GM12878 (cell line): ENCODE results near the gene CD151.

Source experiments
- ATF7 ChIP-seq: fragments of 450-650 bp; IDR thresholded peaks from 2 replicates; pipeline ENCODE4 v1.6.1; 2016; ENCODE audit warnings: low read depth, mild to moderate bottlenecking
- BRCA1 ChIP-seq: IDR thresholded peaks from 2 replicates; pipeline ENCODE4 v1.6.1; 2011; ENCODE audit warnings: low read depth, low read length, improper control_type of control experiment
- CTCF ChIP-seq, 3 experiments: IDR thresholded peaks in 2 of 3; conservative IDR thresholded peaks in 1 of 3; 2 replicates each; pipeline ENCODE4 v1.5.1; 2011; ENCODE audit warnings: low read depth in 3 of 3, low read length in 3 of 3, mild to moderate bottlenecking in 3 of 3, control low read depth in 2 of 3, moderate library complexity in 2 of 3, inconsistent platforms in 1 of 3, mixed read lengths in 1 of 3; ENCODE audit not compliant: control insufficient read depth in 2 of 3, insufficient read depth in 1 of 3; ENCODE audit errors: extremely low read depth in 1 of 3
- EP300 ChIP-seq, 2 experiments: fragments of 150-350 bp in 1 of 2; IDR thresholded peaks; 2 replicates each; pipeline ENCODE4 v1.6.1; 2011 to 2012; ENCODE audit warnings: low read depth in 2 of 2, low read length in 2 of 2, borderline replicate concordance in 1 of 2, improper control_type of control experiment in 1 of 2, inconsistent platforms in 1 of 2; ENCODE audit not compliant: control insufficient read depth in 1 of 2
- EZH2 ChIP-seq: IDR thresholded peaks from 2 replicates; pipeline ENCODE4 v1.6.1; 2012; ENCODE audit warnings: low read depth, mild to moderate bottlenecking, control low read depth, inconsistent platforms, low read length, borderline replicate concordance; ENCODE audit not compliant: control insufficient read depth
- FOXK2 ChIP-seq: fragments of 450-650 bp; IDR thresholded peaks from 2 replicates; pipeline ENCODE4 v1.6.1; 2017; ENCODE audit warnings: mild to moderate bottlenecking, moderate library complexity
- GABPA ChIP-seq: IDR thresholded peaks from 2 replicates; pipeline ENCODE4 v1.6.1; 2014; ENCODE audit warnings: antibody characterized with exemption, low read depth, mild to moderate bottlenecking, inconsistent platforms
- IKZF2 ChIP-seq, 2 experiments: fragments of 450-650 bp; IDR thresholded peaks; 2 replicates each; pipeline ENCODE4 v1.6.1; 2017; ENCODE audit warnings: mild to moderate bottlenecking in 2 of 2, moderate library complexity in 2 of 2
- POLR2AphosphoS5 ChIP-seq: IDR thresholded peaks from 2 replicates; pipeline ENCODE4 v1.6.1; 2011; ENCODE audit warnings: mild to moderate bottlenecking, low read length, inconsistent platforms
- RBBP5 ChIP-seq: fragments of 200-600 bp; sonication (generic); conservative IDR thresholded peaks from 2 replicates; pipeline ENCODE4 v1.6.1; 2016
- RFX5 ChIP-seq: IDR thresholded peaks from 2 replicates; pipeline ENCODE4 v1.6.1; 2011; ENCODE audit warnings: low read depth, low read length, improper control_type of control experiment
- ZZZ3 ChIP-seq: IDR thresholded peaks from 2 replicates; pipeline ENCODE4 v1.6.1; 2011; ENCODE audit warnings: low read depth; ENCODE audit not compliant: control insufficient read depth, insufficient read length

GRCh38 chr11:795634-796564 lies 36.9 kb upstream of the CD151 start:
- peak; percentile 25 to 40; a peak in 1 of 4 replicates for TF ChIP-seq IKZF2 (IDR thresholded peaks at IDR 0.05)
- TF ChIP-seq FOXK2 = no peak
- no peak for TF ChIP-seq ZZZ3
- no peak for TF ChIP-seq EP300 (IDR thresholded peaks at IDR 0.05; ENCODE audit: borderline replicate concordance in 1 of 2, control insufficient read depth in 1 of 2, low read depth in 2 of 2, low read length in 2 of 2)
- peak; percentile 53; the same call in 1 of the 2 replicates for TF ChIP-seq POLR2AphosphoS5
- TF ChIP-seq ATF7 = no peak
- no peak for TF ChIP-seq RFX5
- TF ChIP-seq CTCF (IDR thresholded peaks at IDR 0.05 in 2 of 3, conservative IDR thresholded peaks at IDR 0.05 in 1 of 3; ENCODE audit: control insufficient read depth in 2 of 3, extremely low read depth in 1 of 3, insufficient read depth in 1 of 3, low read depth in 3 of 3, low read length in 3 of 3) = no peak
- TF ChIP-seq EZH2 = no peak
- no peak for TF ChIP-seq RBBP5
- TF ChIP-seq BRCA1 = no peak
- TF ChIP-seq GABPA = no peak
